Islet of Langerhans (tissue), 1 donor: Measurements from ENCODE around the gene MORN3.

Source experiments
- FAIRE-seq: peaks from one replicate; lab custom pipeline; 2011; peaks lifted over from hg19 to GRCh38; lab: Jason Lieb, UNC

The MORN3 gene

GRCh38 chr12:121602766-121603165 lies 66.7 kb downstream of the MORN3 start:
- no peak for FAIRE-seq

- no peak for FAIRE-seq
Measured at GRCh38 chr12:121600702-121601336, 68.6 kb downstream of the MORN3 start.
